HEK293T (cell line): Measurements from ENCODE around the gene AGTRAP.

Experiments used
- ARNT ChIP-seq: fragments of 450-650 bp; IDR thresholded peaks from 2 replicates; pipeline ENCODE4 v1.6.1; 2017; ENCODE audit warnings: mild to moderate bottlenecking
- FOXM1 ChIP-seq: fragments of 450-650 bp; IDR thresholded peaks from 2 replicates; pipeline ENCODE4 v1.6.1; 2017; ENCODE audit warnings: mild to moderate bottlenecking, borderline replicate concordance
- LEF1 ChIP-seq: fragments of 450-650 bp; IDR thresholded peaks from 2 replicates; pipeline ENCODE4 v1.6.1; 2017; ENCODE audit warnings: mild to moderate bottlenecking, borderline replicate concordance
- SUZ12 ChIP-seq: fragments of 450-650 bp; IDR thresholded peaks from 2 replicates; pipeline ENCODE4 v1.6.1; 2016; ENCODE audit warnings: mild to moderate bottlenecking
- TARDBP ChIP-seq: fragments of 450-650 bp; IDR thresholded peaks from 2 replicates; pipeline ENCODE4 v1.6.1; 2016
- ZNF384 ChIP-seq: fragments of 450-650 bp; IDR thresholded peaks from 2 replicates; pipeline ENCODE4 v1.6.1; 2016

DNA sequence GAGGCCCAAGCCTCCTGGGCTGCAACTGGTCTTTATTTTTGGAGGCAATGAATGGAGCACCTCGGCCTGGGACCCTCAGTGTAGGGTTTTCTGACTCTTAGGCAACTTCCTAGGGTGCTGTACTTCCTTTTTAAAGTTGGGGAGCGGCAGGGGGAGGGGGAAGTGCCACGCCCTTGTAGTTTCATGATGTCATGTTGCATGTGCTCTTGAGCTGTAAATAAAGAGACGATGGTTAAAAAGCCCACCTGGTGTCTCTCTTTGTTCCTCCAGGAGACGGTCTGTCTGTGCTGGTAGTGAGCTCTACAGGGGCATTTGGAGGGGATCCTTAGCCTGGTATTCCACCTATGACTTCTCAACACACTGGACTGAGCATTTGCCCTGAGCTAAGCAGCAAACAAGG, 10.3 kb upstream of the AGTRAP start:
- TF ChIP-seq ZNF384, result no peak
- TF ChIP-seq LEF1, result no peak
- TF ChIP-seq ARNT, result no peak
- no peak for TF ChIP-seq TARDBP
- no peak for TF ChIP-seq SUZ12
- no peak for TF ChIP-seq FOXM1
